Measurements from ENCODE around the gene FAM200B. TPM values are rescaled to one million over a fixed set of nuclear protein-coding genes. Genes with fewer than 3 reads are reported as not detected.

FAM200B gene
- total RNA-seq, 1 donor from 2014 or later: 34.9 TPM

DNA sequence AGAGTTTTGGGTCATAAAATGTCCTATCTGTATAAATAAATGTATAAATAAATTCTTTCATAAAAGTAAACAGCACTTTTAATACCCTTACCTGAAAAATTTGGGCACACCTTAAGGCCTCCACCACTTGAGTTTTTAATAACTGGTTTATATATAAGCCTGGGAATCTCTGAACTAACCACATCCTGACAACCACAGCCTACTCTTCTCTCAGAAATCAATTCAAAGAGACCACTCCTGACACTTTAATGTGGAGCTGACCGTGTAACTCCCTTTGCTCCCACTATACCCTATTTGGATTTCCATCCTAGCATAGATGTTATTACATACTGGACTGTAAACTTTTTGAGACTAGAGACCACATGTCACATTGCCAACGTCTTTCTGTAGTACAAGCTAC, 30.0 kb upstream of the FAM200B start:
- Histone ChIP-seq H3K36me3 (no peaks in the 10 kb centered on the region), H3K4me1 (peaks cover 2 to 48% of the 10 kb centered on the region in 2 donors), H3K4me3 (peak overlapping the region; percentile 7 to 82), H3K9me3 (no peaks in the 10 kb centered on the region), H3K27me3 (no peaks in the 10 kb centered on the region), H3K27ac (peak overlapping the region; percentile 98 to 99)
- TF ChIP-seq, protein P1, sequence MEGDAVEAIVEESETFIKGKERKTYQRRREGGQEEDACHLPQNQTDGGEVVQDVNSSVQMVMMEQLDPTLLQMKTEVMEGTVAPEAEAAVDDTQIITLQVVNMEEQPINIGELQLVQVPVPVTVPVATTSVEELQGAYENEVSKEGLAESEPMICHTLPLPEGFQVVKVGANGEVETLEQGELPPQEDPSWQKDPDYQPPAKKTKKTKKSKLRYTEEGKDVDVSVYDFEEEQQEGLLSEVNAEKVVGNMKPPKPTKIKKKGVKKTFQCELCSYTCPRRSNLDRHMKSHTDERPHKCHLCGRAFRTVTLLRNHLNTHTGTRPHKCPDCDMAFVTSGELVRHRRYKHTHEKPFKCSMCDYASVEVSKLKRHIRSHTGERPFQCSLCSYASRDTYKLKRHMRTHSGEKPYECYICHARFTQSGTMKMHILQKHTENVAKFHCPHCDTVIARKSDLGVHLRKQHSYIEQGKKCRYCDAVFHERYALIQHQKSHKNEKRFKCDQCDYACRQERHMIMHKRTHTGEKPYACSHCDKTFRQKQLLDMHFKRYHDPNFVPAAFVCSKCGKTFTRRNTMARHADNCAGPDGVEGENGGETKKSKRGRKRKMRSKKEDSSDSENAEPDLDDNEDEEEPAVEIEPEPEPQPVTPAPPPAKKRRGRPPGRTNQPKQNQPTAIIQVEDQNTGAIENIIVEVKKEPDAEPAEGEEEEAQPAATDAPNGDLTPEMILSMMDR (IDR thresholded peaks at IDR 0.05): no peak
- DNase-seq (ENCODE audit: low spot score in 2 of 2): no peak
- intact Hi-C loops (cut with DNase I): loop anchor here (10.0 kb wide), 1 partner anchor 573 kb away; the partner anchor contains the start of gene TAPT1

DNA sequence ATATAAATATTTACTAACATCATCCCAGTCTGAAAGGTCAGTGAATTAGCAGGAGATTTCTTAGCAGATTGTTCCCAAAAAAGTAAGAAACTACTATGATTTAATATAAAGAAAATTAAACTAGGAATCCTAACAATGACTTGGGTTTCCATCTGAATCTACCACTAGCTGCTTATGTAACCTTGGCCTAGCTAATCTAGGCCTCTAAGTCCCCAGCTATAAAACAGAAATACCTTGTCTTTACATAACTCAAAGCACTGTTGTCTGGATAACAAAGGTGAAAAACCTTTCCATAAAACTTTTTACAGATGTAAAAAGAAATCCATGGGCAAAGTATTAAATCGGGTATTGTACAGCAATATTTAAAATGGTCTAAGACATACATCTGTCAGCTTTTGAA, 29.4 kb upstream of the FAM200B start:
- peak overlapping the region; percentile 82 to 94 for H3K4me3 ChIP-seq
- H3K27me3 ChIP-seq: no peaks in the 10 kb centered on the region
- no peak for DNase-seq (ENCODE audit: low spot score in 2 of 2)
- H3K9me3 ChIP-seq: no peaks in the 10 kb centered on the region
- TF ChIP-seq, protein P1 (IDR thresholded peaks at IDR 0.05): no peak
- H3K36me3 ChIP-seq: no peaks in the 10 kb centered on the region
- peak overlapping the region; percentile 98 to 99 for H3K27ac ChIP-seq
- H3K4me1 ChIP-seq: peaks cover 2 to 51% of the 10 kb centered on the region in 2 donors
- intact Hi-C loops (cut with DNase I): loop anchor here (10.0 kb wide), 1 partner anchor 573 kb away; the partner anchor contains the start of gene TAPT1

DNA sequence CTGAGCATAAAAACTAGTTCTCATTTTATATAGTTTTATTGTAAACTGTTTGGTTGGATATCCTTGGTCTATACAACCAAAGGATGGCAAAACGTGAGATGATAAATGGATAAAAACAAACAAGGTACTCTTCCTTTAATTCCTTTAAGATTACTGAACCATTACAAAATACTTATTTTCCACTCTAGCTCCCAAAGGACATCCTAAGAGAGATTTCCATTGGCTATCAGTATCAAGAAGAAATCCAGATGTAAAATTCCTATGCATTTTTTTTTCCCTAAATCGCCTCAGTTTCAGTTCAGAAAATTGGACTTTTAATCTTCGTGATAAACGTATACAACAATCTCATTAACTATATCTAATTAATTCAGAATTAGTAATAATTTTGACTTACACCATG, 28.8 kb upstream of the FAM200B start:
- Histone ChIP-seq H3K36me3 (no peaks in the 10 kb centered on the region), H3K9me3 (no peaks in the 10 kb centered on the region), H3K27ac (peak overlapping the region; percentile 98 to 99), H3K27me3 (no peaks in the 10 kb centered on the region), H3K4me1 (peaks cover 2 to 48% of the 10 kb centered on the region in 2 donors), H3K4me3 (peak overlapping the region; percentile 82 to 94)
- TF ChIP-seq, protein P1 (IDR thresholded peaks at IDR 0.05): no peak
- DNase-seq (ENCODE audit: low spot score in 2 of 2): no peak
- intact Hi-C loops (cut with DNase I): loop anchor here (10.0 kb wide), 1 partner anchor 572 kb away; the partner anchor contains the start of gene TAPT1

DNA sequence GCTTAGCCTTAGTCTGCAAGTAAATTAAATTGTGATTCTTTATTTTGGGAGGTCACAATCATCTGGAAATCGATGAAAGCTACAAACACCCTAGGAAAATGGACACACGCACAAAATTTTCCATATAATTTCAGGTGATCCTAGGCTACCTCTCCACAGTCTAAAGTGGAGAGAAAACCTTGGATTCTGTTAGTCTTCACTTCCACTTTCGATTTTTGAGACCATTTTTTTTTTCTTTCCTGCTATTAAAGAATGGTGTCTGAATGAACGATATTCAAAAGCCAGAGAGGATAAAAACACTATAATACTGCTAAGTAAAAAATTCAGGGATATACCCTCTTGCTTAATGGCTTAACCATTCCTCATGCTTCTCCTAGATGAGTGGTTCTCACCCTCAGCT, 28.2 kb upstream of the FAM200B start:
- intact Hi-C loops (cut with DNase I): loop anchor here (10.0 kb wide), 1 partner anchor 571 kb away; the partner anchor contains the start of gene TAPT1
- H3K27ac ChIP-seq: peak overlapping the region; percentile 98 to 99
- H3K4me3 ChIP-seq: peak overlapping the region; percentile 82 to 94
- DNase-seq (ENCODE audit: low spot score in 2 of 2): no peak
- H3K9me3 ChIP-seq: no peaks in the 10 kb centered on the region
- no peaks in the 10 kb centered on the region for H3K36me3 ChIP-seq
- TF ChIP-seq, protein P1 (IDR thresholded peaks at IDR 0.05): no peak
- H3K4me1 ChIP-seq: peaks cover 2 to 44% of the 10 kb centered on the region in 2 donors
- H3K27me3 ChIP-seq: no peaks in the 10 kb centered on the region

DNA sequence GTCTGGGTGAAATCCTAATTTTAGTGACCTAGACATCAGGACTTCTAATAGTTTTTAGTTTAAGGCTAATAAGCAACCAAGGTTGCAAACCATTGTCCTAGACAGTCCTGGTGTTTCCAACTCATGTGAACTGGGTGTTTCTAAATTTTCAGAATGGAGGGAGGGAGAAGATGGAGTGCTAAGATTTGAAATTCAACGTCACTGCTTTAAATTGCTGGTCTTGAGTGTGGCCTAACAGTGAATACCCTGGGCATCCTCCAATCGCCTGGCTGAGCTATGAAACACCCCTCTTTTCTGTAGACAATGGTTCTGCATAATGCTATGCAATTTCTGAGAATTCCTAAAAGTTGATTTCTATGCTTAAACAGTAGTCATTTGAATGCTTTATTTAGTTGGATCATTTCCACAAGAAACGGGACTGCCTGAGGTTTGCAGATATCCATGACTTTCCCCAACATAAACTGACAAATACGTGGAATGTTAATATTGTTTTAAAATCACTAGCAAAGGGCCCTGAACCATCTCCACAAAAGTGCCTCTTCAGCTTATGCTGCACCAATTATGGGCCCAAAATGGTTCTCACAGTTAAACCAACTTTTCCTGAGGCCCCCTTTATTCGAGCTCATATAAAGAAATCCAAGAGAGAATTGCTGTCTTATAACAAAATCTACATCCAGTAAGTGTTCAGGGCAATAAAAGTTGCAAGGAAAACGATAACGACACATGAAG, 27.6 kb upstream of the FAM200B start:
- intact Hi-C loops (cut with DNase I): loop anchor here (2.0 to 10.0 kb wide), 2 partner anchors 175 to 571 kb away; partner anchors contain the start of gene TAPT1
- H3K36me3 ChIP-seq: no peaks in the 10 kb centered on the region

More for the DNA sequence above, 27.6 kb upstream of the FAM200B start:
- Histone ChIP-seq H3K9me3 (no peaks in the 10 kb centered on the region), H3K4me1 (peaks cover 2 to 44% of the 10 kb centered on the region in 2 donors), H3K27ac (peak overlapping the region; percentile 98 to 99), H3K27me3 (no peaks in the 10 kb centered on the region), H3K4me3 (peak overlapping the region; percentile 82 to 94)
- TF ChIP-seq, protein P1 (IDR thresholded peaks at IDR 0.05): no peak
- no peak for DNase-seq (ENCODE audit: low spot score in 2 of 2)

Data from ascending aorta (tissue), 2 donors.